SK-N-SH treated with all-trans-retinoic acid at 6 μM for 48 hours (cell line): ENCODE results near the gene PBX2.

Experiments
- ARNTL ChIP-seq: fragments of 450-650 bp; formaldehyde crosslinking; IDR thresholded peaks from 2 replicates; pipeline ENCODE4 v1.5.0; 2020; ENCODE audit warnings: low read depth, mild to moderate bottlenecking, moderate library complexity, borderline replicate concordance
- BACH2 ChIP-seq: fragments of 250-450 bp; sonication (Bioruptor Pico); IDR thresholded peaks from 2 replicates; pipeline ENCODE4 v1.9.0; 2021; ENCODE audit warnings: mild to moderate bottlenecking, borderline replicate concordance
- CSDC2 ChIP-seq: fragments of 250-450 bp; sonication (Bioruptor Pico); IDR thresholded peaks from 2 replicates; pipeline ENCODE4 v1.5.0; 2020; ENCODE audit warnings: mild to moderate bottlenecking, moderate library complexity
- CSRNP3 ChIP-seq: fragments of 250-450 bp; sonication (Bioruptor Pico); IDR thresholded peaks from 2 replicates; pipeline ENCODE4 v1.5.1; 2021; ENCODE audit warnings: mild to moderate bottlenecking, moderate library complexity
- ISL1 ChIP-seq: fragments of 250-450 bp; sonication (Bioruptor Pico); IDR thresholded peaks from 2 replicates; pipeline ENCODE4 v2.1.2; 2022; ENCODE audit warnings: mild to moderate bottlenecking, moderate library complexity
- OSR1 ChIP-seq: fragments of 250-450 bp; sonication (Bioruptor Pico); IDR thresholded peaks from 2 replicates; pipeline ENCODE4 v1.8.0; 2022; ENCODE audit warnings: moderate library complexity, mild to moderate bottlenecking, inconsistent platforms
- PPARA ChIP-seq: fragments of 250-450 bp; sonication (Bioruptor Pico); IDR thresholded peaks from 2 replicates; pipeline ENCODE4 v1.5.0; 2020; ENCODE audit warnings: mild to moderate bottlenecking, borderline replicate concordance
- RARB ChIP-seq: fragments of 250-450 bp; sonication (Bioruptor Pico); IDR thresholded peaks from 2 replicates; pipeline ENCODE4 v1.8.0; 2021; ENCODE audit warnings: mild to moderate bottlenecking, moderate library complexity
- TCF4 ChIP-seq: fragments of 250-450 bp; sonication (Bioruptor Pico); IDR thresholded peaks from 2 replicates; pipeline ENCODE4 v1.8.0; 2021; ENCODE audit warnings: mild to moderate bottlenecking, moderate library complexity, borderline replicate concordance
- TSHZ2 ChIP-seq: fragments of 250-450 bp; sonication (Bioruptor Pico); IDR thresholded peaks from 2 replicates; pipeline ENCODE4 v1.5.0; 2020; ENCODE audit warnings: mild to moderate bottlenecking, moderate library complexity
- ZC3H10 ChIP-seq: fragments of 250-450 bp; sonication (Bioruptor Pico); IDR thresholded peaks from 2 replicates; pipeline ENCODE4 v1.5.1; 2021; ENCODE audit warnings: mild to moderate bottlenecking, moderate library complexity
- ZNF70 ChIP-seq: fragments of 450-650 bp; formaldehyde crosslinking; IDR thresholded peaks from 2 replicates; pipeline ENCODE4 v1.5.0; 2020; ENCODE audit warnings: mild to moderate bottlenecking, moderate library complexity
- TF ChIP-seq, protein P1 (sequence below): fragments of 250-450 bp; sonication (Bioruptor Pico); IDR thresholded peaks from 2 replicates; pipeline ENCODE4 v1.5.1; 2020; ENCODE audit warnings: low read depth, mild to moderate bottlenecking, moderate library complexity
- TF ChIP-seq, protein P2 (sequence below): fragments of 250-450 bp; sonication (Bioruptor Pico); IDR thresholded peaks from 2 replicates; pipeline ENCODE4 v1.8.0; 2020; ENCODE audit warnings: mild to moderate bottlenecking, moderate library complexity, borderline replicate concordance

GRCh38 chr6:32213649-32214048 lies 23.6 kb upstream of the PBX2 start:
- TF ChIP-seq RARB (CRISPR knock-in tag) (no peak), ZC3H10 (no peak), TSHZ2 (CRISPR knock-in tag) (no peak), ZNF70 (no peak), PPARA (CRISPR knock-in tag) (no peak), TCF4 (CRISPR knock-in tag) (no peak), OSR1 (no peak), BACH2 (CRISPR knock-in tag) (no peak), ARNTL (no peak), ISL1 (CRISPR knock-in tag) (no peak), CSDC2 (CRISPR knock-in tag) (no peak), CSRNP3 (no peak)
- TF ChIP-seq, protein P1, sequence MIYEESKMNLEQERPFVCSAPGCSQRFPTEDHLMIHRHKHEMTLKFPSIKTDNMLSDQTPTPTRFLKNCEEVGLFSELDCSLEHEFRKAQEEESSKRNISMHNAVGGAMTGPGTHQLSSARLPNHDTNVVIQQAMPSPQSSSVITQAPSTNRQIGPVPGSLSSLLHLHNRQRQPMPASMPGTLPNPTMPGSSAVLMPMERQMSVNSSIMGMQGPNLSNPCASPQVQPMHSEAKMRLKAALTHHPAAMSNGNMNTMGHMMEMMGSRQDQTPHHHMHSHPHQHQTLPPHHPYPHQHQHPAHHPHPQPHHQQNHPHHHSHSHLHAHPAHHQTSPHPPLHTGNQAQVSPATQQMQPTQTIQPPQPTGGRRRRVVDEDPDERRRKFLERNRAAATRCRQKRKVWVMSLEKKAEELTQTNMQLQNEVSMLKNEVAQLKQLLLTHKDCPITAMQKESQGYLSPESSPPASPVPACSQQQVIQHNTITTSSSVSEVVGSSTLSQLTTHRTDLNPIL (CRISPR knock-in tag): no peak
- TF ChIP-seq, protein P2, sequence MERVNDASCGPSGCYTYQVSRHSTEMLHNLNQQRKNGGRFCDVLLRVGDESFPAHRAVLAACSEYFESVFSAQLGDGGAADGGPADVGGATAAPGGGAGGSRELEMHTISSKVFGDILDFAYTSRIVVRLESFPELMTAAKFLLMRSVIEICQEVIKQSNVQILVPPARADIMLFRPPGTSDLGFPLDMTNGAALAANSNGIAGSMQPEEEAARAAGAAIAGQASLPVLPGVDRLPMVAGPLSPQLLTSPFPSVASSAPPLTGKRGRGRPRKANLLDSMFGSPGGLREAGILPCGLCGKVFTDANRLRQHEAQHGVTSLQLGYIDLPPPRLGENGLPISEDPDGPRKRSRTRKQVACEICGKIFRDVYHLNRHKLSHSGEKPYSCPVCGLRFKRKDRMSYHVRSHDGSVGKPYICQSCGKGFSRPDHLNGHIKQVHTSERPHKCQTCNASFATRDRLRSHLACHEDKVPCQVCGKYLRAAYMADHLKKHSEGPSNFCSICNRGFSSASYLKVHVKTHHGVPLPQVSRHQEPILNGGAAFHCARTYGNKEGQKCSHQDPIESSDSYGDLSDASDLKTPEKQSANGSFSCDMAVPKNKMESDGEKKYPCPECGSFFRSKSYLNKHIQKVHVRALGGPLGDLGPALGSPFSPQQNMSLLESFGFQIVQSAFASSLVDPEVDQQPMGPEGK (CRISPR knock-in tag): no peak
